Heart left ventricle (tissue), 16 donors: ENCODE measurements around the gene FGF2. TPM values are rescaled to one million over a fixed set of nuclear protein-coding genes. Genes with fewer than 3 reads are reported as not detected.

Experiments used
- ATAC-seq, 4 donors: fragments of 200-7000 bp; cut with Tn5 transposase; one replicate each; pipeline ENCODE4 v1.9.1; 2020 to 2022; ENCODE audit warnings: moderate library complexity in 4 of 4, mild to moderate bottlenecking in 3 of 4, moderate number of reproducible peaks in 1 of 4
- DNase-seq, 5 donors: peaks; one replicate each; pipeline ENCODE4 v3.0.0-alpha.2; 2020
- H3K27ac ChIP-seq, 12 donors: fragments of 200-600 bp; sonication (generic) in 4 of 12; one replicate each; pipeline versions ENCODE4 v1.5.0 to v1.8.0; 2016 to 2022; ENCODE audit warnings: mild to moderate bottlenecking in 2 of 12
- H3K27me3 ChIP-seq, 9 donors: fragments of 200-600 bp; sonication (generic) in 2 of 9; one replicate each; pipeline versions ENCODE4 v1.5.1 to v1.8.0; 2016 to 2022; ENCODE audit warnings: mild to moderate bottlenecking in 3 of 9
- H3K36me3 ChIP-seq, 9 donors: fragments of 200-600 bp; sonication (generic) in 2 of 9; one replicate each; pipeline versions ENCODE4 v1.5.0 to v1.8.0; 2018 to 2022; ENCODE audit warnings: mild to moderate bottlenecking in 2 of 9
- H3K4me1 ChIP-seq, 12 donors: fragments of 200-600 bp; sonication (generic) in 4 of 12; one replicate each; pipeline versions ENCODE4 v1.5.0 to v1.8.0; 2016 to 2022; ENCODE audit warnings: mild to moderate bottlenecking in 3 of 12
- H3K4me3 ChIP-seq, 12 donors: fragments of 200-600 bp; sonication (generic) in 4 of 12; one replicate each; pipeline versions ENCODE4 v1.5.0 to v1.8.0; 2017 to 2022; ENCODE audit warnings: mild to moderate bottlenecking in 9 of 12, moderate library complexity in 4 of 12
- H3K9me3 ChIP-seq, 12 donors: fragments of 200-600 bp; sonication (generic) in 4 of 12; one replicate each; pipeline versions ENCODE4 v1.5.0 to v1.8.0; 2016 to 2022; ENCODE audit warnings: mild to moderate bottlenecking in 1 of 12
- POLR2A ChIP-seq, 2 donors: fragments of 450-650 bp; IDR thresholded peaks; one replicate each; pipeline ENCODE4 v1.6.1; 2017; ENCODE audit warnings: antibody characterized with exemption in 2 of 2, mild to moderate bottlenecking in 2 of 2, moderate library complexity in 2 of 2
- WGBS, 4 donors: extraction: QIAGEN DNeasy Blood & Tissue Kit in 2 of 4; methylation state at CpG; one replicate each; pipeline versions ENCODE4 v1.1.5 to v1.1.7; 2013 to 2018; 5-methylcytosine and 5-hydroxymethylcytosine counted together
- intact Hi-C, 10 donors: fragments of 100-400 bp; cut with DNase I; formaldehyde crosslinking; loops; one replicate each; pipeline versions ENCODE4 v1.11.1 to v1.14.2; 2022
- polyA plus RNA-seq, 2 donors: library from polyadenylated mRNA; stranded (reverse); fragments of 200-250 nt; gene quantifications; one replicate each; pipeline ENCODE4 v1.2.3, GENCODE V29; 2013
- total RNA-seq, 9 donors: library from RNA; depleted of rRNA in 2 of 9; stranded (reverse); fragments of >200 nt in 2 of 9; fragmentation: NEBNext Ultra II Directional in 3 of 9; extraction: Animal tissue kit (Norgen Biotek cat#: 25700) in 3 of 9; gene quantifications; one replicate each; pipeline versions ENCODE4 v1.1.0 to v1.2.4, GENCODE V29; 2016 to 2023
- TF ChIP-seq, protein P1 (sequence below), 12 donors: fragments of 200-600 bp; sonication (generic) in 4 of 12; IDR thresholded peaks; one replicate each; pipeline versions ENCODE4 v1.5.0 to v1.8.0; 2018 to 2022; ENCODE audit warnings: antibody characterized with exemption in 12 of 12, mild to moderate bottlenecking in 5 of 12
- donor health status: ischemic (EF 13 %, LVEDD 7.1; RV severe dilation, severe dysfunction).
- donor health status: healthy with polysubstance abuse.
- donor health status: DM: no; HTN: yes; CAD: no.
- donor health status: DM: no; HTN: no; CAD: no.
- donor health status: ischemic (EF 25% LVEDD 6.9; RV normal size, moderate dysfunction).
- donor health status: ischemic (EF 25% LVEDD 5.7; RV mildly dilated, moderate dysfunction).
- donor health status: healthy.
- donor health status: DM: yes; HTN: yes; CAD: no.
- donor health status: ischemic (EF 35%, LVEDD 5.7; RV mildly dilated, moderate dysfunction).
- donor health status: nonischemic (EF 11% LVEDD 7.7; RV severe dilation, severe dysfunction).
- donor health status: DM: yes; HTN: yes; CAD: no.
- donor health status: PGD.
- donor health status: ischemic (EF 29% LVEDD 5.4; RV normal size, mild dysfunction).
- donor health status: nonischemic (EF 23%, LVEDD 6.1; RV moderate dilation, normal function).

The FGF2 gene
- total and polyA plus RNA-seq, 11 donors = 2.2 to 14.4 (median 5.9) TPM

DNA sequence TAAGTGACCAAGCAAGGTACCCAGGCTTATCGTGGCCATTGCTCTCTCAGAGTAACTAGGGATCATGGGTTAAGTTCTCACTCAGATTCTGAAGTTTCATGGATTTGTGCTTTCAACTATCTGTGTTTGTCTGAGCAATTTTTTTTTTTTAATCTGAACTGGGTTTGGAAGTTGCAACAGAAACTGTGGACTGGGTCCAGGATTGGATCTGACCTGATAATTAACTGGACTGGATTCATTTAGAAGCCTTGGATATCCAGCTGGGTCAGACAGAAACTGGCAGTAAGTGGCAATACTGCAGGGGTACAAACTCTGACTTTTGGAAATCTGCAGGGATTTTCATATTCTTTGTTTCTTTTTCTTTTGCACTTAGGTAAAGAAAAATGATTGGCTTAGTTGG lies 38.7 kb upstream of the FGF2 start:
- no peak for ATAC-seq
- H3K4me1 ChIP-seq = peaks cover 0 to 18% (median 12%) of the 10 kb centered on the region in 12 donors
- H3K36me3 ChIP-seq = no peaks in the 10 kb centered on the region
- peaks cover 0 to 4% (median 0%) of the 10 kb centered on the region in 12 donors for H3K9me3 ChIP-seq
- intact Hi-C loops = loop anchor here in 2 of 10 donors (5.0 to 10.0 kb wide), 2 partner anchors 34 to 1047 kb away; no protein-coding TSS in a partner anchor
- no peak overlapping the region for H3K27ac ChIP-seq
- 43 to 75% (median 65%) methylated on average over 1 of the region's 1 CpG for WGBS, 4 donors
- DNase-seq = no peak
- TF ChIP-seq POLR2A (IDR thresholded peaks at IDR 0.05) = no peak
- TF ChIP-seq, protein P1, sequence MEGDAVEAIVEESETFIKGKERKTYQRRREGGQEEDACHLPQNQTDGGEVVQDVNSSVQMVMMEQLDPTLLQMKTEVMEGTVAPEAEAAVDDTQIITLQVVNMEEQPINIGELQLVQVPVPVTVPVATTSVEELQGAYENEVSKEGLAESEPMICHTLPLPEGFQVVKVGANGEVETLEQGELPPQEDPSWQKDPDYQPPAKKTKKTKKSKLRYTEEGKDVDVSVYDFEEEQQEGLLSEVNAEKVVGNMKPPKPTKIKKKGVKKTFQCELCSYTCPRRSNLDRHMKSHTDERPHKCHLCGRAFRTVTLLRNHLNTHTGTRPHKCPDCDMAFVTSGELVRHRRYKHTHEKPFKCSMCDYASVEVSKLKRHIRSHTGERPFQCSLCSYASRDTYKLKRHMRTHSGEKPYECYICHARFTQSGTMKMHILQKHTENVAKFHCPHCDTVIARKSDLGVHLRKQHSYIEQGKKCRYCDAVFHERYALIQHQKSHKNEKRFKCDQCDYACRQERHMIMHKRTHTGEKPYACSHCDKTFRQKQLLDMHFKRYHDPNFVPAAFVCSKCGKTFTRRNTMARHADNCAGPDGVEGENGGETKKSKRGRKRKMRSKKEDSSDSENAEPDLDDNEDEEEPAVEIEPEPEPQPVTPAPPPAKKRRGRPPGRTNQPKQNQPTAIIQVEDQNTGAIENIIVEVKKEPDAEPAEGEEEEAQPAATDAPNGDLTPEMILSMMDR (IDR thresholded peaks at IDR 0.05) = no peak
- H3K27me3 ChIP-seq = no peaks in the 10 kb centered on the region
- H3K4me3 ChIP-seq = no peak overlapping the region

DNA sequence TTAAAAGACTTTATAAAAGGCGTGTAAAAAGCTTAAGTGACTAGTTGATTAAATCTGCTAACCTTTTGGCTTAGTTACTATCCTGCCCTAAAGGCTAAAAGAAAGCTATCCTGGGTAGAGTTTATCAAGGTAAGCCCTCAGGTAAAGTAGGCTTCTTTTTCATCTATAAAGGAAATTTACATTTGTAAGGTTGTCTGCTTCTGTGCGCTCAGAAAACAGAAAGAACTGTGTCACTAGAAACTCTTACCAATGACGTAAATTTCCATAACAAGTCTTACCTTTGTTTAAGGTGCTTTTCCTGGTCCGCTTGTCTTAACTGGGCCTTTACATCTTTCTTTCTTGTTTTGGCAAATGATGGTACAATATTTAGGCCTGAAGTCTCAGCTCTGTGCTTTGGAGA lies 37.7 kb upstream of the FGF2 start:
- TF ChIP-seq, protein P1 (IDR thresholded peaks at IDR 0.05) = no peak
- no peak for TF ChIP-seq POLR2A (IDR thresholded peaks at IDR 0.05)
- Histone ChIP-seq H3K4me1 (peaks cover 0 to 8% (median 5%) of the 10 kb centered on the region in 12 donors), H3K27ac (no peak overlapping the region), H3K36me3 (no peaks in the 10 kb centered on the region), H3K9me3 (peaks cover 0 to 4% (median 0%) of the 10 kb centered on the region in 12 donors), H3K4me3 (no peak overlapping the region), H3K27me3 (no peaks in the 10 kb centered on the region)
- ATAC-seq (no peak), DNase-seq (no peak)
- 94 to 98% (median 96%) methylated on average over 4 of the region's 4 CpGs for WGBS, 4 donors
- intact Hi-C loops = loop anchor here in 2 of 10 donors (5.0 to 10.0 kb wide), 2 partner anchors 33 to 1046 kb away; no protein-coding TSS in a partner anchor

DNA sequence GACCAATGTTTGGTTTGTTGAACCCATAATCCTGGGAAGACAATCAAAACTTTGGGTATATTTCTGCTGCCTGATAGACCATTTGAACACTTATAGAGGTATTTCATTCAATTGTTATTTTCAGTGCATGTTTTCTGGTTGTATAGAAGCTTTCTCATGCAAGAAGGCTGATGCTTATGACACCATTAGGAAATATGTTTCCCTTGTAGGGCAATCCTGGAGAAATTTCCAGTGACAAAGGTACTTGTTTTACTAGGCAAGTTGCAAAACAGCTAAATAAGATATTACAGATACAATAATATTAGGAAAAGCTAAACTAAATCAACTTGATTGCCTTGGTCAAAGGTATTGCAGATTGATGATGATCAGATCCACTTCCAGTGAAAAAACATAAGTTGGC lies 32.8 kb upstream of the FGF2 start:
- no peaks in the 10 kb centered on the region for H3K9me3 ChIP-seq
- no peak for TF ChIP-seq POLR2A (IDR thresholded peaks at IDR 0.05)
- TF ChIP-seq, protein P1 (IDR thresholded peaks at IDR 0.05) = no peak
- H3K36me3 ChIP-seq = no peaks in the 10 kb centered on the region
- H3K27me3 ChIP-seq = no peaks in the 10 kb centered on the region
- no peak overlapping the region for H3K27ac ChIP-seq
- ATAC-seq (no peak), DNase-seq (no peak)
- H3K4me3 ChIP-seq = no peak overlapping the region
- peaks cover 0 to 21% (median 14%) of the 10 kb centered on the region in 12 donors for H3K4me1 ChIP-seq
- intact Hi-C loops = no loop called here

DNA sequence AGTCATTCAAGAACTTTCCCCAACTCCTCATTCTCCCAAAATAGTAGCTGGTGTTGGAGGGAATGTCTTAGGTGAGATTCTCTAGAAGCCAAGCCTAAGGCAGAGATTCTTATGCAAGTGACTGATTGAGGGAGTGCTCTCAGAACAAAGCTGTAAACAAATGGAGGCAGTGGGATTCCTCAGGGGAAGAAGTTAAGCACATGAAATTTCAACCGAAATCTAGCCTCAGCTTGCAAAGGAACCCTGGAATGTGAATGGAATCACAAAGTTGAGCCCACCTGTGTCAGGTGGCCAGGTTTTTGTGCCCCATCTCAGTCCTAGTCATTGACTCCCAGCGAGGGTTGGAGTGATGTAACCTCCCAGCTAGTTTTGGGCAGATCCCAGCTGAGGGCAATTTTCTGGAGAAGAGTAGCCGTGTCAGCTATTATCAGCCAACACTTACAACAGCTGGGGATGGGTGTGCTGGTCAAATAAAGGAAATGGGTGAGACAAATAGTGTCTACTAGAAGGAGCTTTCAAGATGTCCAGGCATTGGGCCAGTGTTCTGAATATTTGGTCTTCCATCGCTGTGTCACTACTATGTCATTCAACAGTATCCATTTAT lies 29.7 kb upstream of the FGF2 start:
- TF ChIP-seq, protein P1 (IDR thresholded peaks at IDR 0.05) = no peak
- TF ChIP-seq POLR2A (IDR thresholded peaks at IDR 0.05) = no peak
- Histone ChIP-seq H3K36me3 (no peaks in the 10 kb centered on the region), H3K9me3 (no peaks in the 10 kb centered on the region), H3K27ac (peak overlapping the region in 8 of 12 donors; percentile 27 to 78 (median 70)), H3K27me3 (no peaks in the 10 kb centered on the region), H3K4me1 (peaks cover 0 to 23% (median 14%) of the 10 kb centered on the region in 12 donors), H3K4me3 (no peak overlapping the region)
- intact Hi-C loops = loop anchor here in 1 of 10 donors (5.0 kb wide), 1 partner anchor 35 kb away; no protein-coding TSS in a partner anchor
- 55 to 80% (median 73%) methylated on average over 4 of the region's 4 CpGs for WGBS, 4 donors
- DNase-seq (no peak), ATAC-seq (peak in 2 of 4 donors; percentile 18 to 29)
